ENCODE measurements around the gene KCNJ4.

The KCNJ4 gene

DNA sequence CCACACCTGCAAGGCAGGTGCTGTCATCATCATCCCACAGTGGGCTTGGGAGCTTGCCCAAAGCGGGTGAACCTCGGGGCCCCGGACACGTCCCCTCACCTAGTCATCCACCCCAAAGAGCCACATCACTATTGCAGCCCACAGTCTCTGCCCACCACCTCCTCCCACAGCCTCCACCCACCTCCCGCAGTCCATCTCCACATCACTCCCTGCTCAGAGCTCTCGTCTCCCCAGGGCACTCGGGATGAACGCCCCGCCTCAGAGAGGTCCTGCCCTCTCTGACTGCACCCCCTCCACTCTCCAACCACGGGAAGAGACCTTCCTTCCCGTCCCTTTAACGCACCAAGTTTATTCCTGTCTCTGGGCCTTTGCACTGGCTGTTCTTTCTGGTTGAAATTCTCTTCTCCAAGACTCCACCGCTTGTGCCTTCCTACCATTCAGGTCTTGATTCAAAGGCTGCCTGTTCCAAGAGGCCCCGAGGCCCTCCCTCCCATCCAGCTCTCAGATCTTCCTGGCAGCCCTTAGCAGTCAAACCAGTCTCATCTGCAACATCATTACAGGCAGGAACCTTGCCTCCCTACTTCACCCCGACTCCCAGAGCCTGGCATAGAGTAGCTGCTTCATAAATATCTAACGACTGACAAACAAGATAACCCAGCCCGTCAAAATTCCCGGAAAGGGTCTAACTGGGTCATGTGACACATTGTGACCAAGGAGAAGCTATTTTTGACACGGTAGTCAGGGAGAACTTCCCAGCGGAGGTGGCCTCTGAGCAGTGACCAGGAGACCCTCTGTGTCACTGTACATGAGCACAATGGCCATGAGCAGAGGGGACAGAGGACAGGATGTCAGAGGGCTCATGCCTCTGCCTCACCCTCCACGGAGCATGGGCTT is 11.1 kb downstream of the KCNJ4 start:
- H3K4me1 ChIP-seq (ENCODE audit: insufficient read depth, low read length, poor library complexity, severe bottlenecking), result no peaks in the 10 kb centered on the region
- no peaks in the 10 kb centered on the region for H3K9me3 ChIP-seq (ENCODE audit: insufficient read depth, low read depth, low read length)
- H3K4me3 ChIP-seq (ENCODE audit: low read length, poor library complexity, severe bottlenecking), result no peak overlapping the region
- no peaks in the 10 kb centered on the region for H4K20me1 ChIP-seq (ENCODE audit: insufficient read depth, low read length, poor library complexity, severe bottlenecking)
- H3K9me2 ChIP-seq (replicated peaks; ENCODE audit: low read depth, low read length), result no peaks in the 10 kb centered on the region
- H3K27me3 ChIP-seq (ENCODE audit: insufficient read depth, low read length, poor library complexity, severe bottlenecking), result no peaks in the 10 kb centered on the region
- H3K36me3 ChIP-seq (ENCODE audit: insufficient read depth, low read length), result no peaks in the 10 kb centered on the region
- no peak overlapping the region for H2AFZ ChIP-seq (ENCODE audit: low read length)
- TF ChIP-seq, protein P1, sequence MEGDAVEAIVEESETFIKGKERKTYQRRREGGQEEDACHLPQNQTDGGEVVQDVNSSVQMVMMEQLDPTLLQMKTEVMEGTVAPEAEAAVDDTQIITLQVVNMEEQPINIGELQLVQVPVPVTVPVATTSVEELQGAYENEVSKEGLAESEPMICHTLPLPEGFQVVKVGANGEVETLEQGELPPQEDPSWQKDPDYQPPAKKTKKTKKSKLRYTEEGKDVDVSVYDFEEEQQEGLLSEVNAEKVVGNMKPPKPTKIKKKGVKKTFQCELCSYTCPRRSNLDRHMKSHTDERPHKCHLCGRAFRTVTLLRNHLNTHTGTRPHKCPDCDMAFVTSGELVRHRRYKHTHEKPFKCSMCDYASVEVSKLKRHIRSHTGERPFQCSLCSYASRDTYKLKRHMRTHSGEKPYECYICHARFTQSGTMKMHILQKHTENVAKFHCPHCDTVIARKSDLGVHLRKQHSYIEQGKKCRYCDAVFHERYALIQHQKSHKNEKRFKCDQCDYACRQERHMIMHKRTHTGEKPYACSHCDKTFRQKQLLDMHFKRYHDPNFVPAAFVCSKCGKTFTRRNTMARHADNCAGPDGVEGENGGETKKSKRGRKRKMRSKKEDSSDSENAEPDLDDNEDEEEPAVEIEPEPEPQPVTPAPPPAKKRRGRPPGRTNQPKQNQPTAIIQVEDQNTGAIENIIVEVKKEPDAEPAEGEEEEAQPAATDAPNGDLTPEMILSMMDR (conservative IDR thresholded peaks at IDR 0.05; ENCODE audit: low read length), result no peak
- TF ChIP-seq EZH2phosphoT487 (IDR thresholded peaks at IDR 0.05; ENCODE audit: borderline replicate concordance), result no peak
- no peak overlapping the region for H3K4me2 ChIP-seq (ENCODE audit: low read depth, low read length, poor library complexity, severe bottlenecking)
- no peaks in the 10 kb centered on the region for H3K79me2 ChIP-seq (ENCODE audit: insufficient read depth, low read length)
- no peaks in the 10 kb centered on the region for H3F3A ChIP-seq (ENCODE audit: low read depth)
- no peak overlapping the region for H3K9ac ChIP-seq (ENCODE audit: low read depth, low read length, poor library complexity, severe bottlenecking)

DNA sequence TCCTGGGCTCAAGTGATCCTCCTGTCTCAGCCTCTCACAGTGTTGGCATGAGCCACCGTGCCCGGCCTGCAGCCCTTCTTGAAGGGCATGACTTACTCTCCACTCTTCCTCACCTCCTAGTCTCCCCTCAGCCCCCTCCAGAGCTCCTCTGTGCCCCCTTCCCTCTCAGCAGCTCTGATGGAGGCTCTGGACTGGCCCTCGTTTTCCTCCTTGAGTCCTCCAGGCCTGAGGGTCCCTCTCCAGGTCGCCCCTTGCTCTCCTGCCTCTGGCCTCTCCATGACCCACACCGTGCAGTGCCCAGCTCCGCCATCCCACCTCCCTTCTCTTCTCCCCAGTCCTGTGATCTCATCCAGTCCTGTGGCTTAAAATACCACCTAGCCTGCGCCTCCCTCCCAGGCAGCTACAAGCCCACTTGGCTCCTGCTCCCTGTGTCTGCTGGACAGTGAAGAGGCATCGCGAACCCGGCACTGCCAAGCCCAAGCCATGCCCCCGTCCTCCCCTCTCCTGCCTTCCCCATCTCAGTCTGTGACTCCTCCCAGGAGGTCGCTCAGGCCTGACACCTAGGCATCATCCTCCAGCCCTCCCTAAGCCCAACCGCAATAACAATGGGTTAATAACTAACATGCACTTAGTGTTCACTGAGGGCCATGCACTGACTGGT is 11.9 kb downstream of the KCNJ4 start:
- Histone ChIP-seq H3K9me3 (ENCODE audit: insufficient read depth, low read depth, low read length) (no peaks in the 10 kb centered on the region), H3K36me3 (ENCODE audit: insufficient read depth, low read length) (no peaks in the 10 kb centered on the region), H3K4me2 (ENCODE audit: low read depth, low read length, poor library complexity, severe bottlenecking) (no peak overlapping the region), H3K9me2 (replicated peaks; ENCODE audit: low read depth, low read length) (no peaks in the 10 kb centered on the region), H3K79me2 (ENCODE audit: insufficient read depth, low read length) (no peaks in the 10 kb centered on the region), H3K9ac (ENCODE audit: low read depth, low read length, poor library complexity, severe bottlenecking) (no peak overlapping the region), H2AFZ (ENCODE audit: low read length) (no peak overlapping the region), H3F3A (ENCODE audit: low read depth) (no peaks in the 10 kb centered on the region), H3K4me3 (ENCODE audit: low read length, poor library complexity, severe bottlenecking) (no peak overlapping the region), H3K27me3 (ENCODE audit: insufficient read depth, low read length, poor library complexity, severe bottlenecking) (no peaks in the 10 kb centered on the region), H4K20me1 (ENCODE audit: insufficient read depth, low read length, poor library complexity, severe bottlenecking) (no peaks in the 10 kb centered on the region), H3K4me1 (ENCODE audit: insufficient read depth, low read length, poor library complexity, severe bottlenecking) (no peaks in the 10 kb centered on the region)
- TF ChIP-seq, protein P1 (conservative IDR thresholded peaks at IDR 0.05; ENCODE audit: low read length), result no peak
- no peak for TF ChIP-seq EZH2phosphoT487 (IDR thresholded peaks at IDR 0.05; ENCODE audit: borderline replicate concordance)

DNA sequence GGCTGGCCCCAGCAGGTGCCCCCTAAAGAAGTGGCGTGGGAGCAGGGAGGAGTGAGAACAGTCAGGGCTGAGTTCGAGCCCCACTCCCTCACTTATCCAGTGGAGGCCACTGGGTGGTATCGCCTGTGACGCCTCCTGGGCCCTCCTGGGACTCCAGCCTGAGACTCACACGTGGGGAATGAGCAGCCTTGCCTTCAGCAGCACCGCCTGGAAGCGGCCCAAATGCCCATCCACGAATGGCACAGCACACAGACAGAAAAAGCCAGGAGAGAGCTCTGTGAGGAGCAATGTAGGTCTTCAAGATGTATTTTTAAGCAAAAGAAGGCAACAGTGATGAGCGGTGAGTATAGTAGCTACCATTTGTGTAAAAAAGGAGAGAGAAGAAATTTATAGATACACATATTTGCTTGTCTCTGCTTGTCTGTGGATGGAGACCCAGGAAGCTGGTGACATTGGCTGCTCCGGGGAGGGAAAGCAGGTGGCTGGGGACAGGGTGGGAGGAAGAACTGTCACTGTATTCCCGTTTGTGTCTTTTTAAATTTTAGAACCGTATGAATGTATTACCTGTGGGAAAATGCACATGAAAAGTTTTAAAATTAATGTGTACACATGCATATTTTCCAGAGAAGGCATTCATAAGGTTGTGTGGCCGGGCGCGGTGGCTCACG is 13.2 kb downstream of the KCNJ4 start:
- Histone ChIP-seq H3F3A (ENCODE audit: low read depth) (no peaks in the 10 kb centered on the region), H3K4me1 (ENCODE audit: insufficient read depth, low read length, poor library complexity, severe bottlenecking) (no peaks in the 10 kb centered on the region), H2AFZ (ENCODE audit: low read length) (no peak overlapping the region), H4K20me1 (ENCODE audit: insufficient read depth, low read length, poor library complexity, severe bottlenecking) (no peaks in the 10 kb centered on the region), H3K4me2 (ENCODE audit: low read depth, low read length, poor library complexity, severe bottlenecking) (no peak overlapping the region), H3K9me3 (ENCODE audit: insufficient read depth, low read depth, low read length) (no peaks in the 10 kb centered on the region), H3K79me2 (ENCODE audit: insufficient read depth, low read length) (no peaks in the 10 kb centered on the region), H3K27me3 (ENCODE audit: insufficient read depth, low read length, poor library complexity, severe bottlenecking) (no peaks in the 10 kb centered on the region), H3K36me3 (ENCODE audit: insufficient read depth, low read length) (no peaks in the 10 kb centered on the region), H3K4me3 (ENCODE audit: low read length, poor library complexity, severe bottlenecking) (no peak overlapping the region), H3K9me2 (replicated peaks; ENCODE audit: low read depth, low read length) (no peaks in the 10 kb centered on the region), H3K9ac (ENCODE audit: low read depth, low read length, poor library complexity, severe bottlenecking) (no peak overlapping the region)
- TF ChIP-seq, protein P1 (conservative IDR thresholded peaks at IDR 0.05; ENCODE audit: low read length), result no peak
- TF ChIP-seq EZH2phosphoT487 (IDR thresholded peaks at IDR 0.05; ENCODE audit: borderline replicate concordance), result no peak
